HG03064 (cell line): Measurements from ENCODE around the gene RAB36.

ENCODE experiments used
- ATAC-seq: cut with Tn5 transposase; IDR thresholded peaks from one replicate; pipeline ENCODE4 v1.9.1; 2021; ENCODE audit warnings: low read depth; ENCODE audit not compliant: unreplicated experiment

RAB36 gene

DNA sequence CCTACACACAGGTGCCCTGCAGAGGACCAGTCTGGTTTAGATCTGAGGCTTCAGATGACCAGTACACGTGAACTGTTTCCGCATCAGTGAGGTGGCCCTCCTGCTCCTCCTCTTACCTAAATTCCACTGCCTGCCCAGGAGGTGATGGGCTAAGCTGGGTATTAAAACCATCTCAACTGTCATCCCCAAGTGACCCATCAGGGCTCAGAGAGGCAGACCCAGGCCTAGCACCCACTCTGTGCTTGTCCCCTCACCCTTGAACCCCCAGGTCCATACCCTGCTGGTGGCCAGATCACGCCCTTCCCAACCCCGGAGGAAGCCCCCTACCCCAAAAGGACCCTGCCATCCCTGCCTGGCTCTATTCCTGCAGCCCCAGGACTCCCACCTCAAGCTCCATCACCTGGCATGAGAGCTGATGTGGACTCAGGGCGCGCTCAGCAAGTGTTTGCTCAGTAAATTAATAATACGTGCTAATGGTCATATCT is 24.8 kb upstream of the RAB36 start:
- ATAC-seq: no peak

DNA sequence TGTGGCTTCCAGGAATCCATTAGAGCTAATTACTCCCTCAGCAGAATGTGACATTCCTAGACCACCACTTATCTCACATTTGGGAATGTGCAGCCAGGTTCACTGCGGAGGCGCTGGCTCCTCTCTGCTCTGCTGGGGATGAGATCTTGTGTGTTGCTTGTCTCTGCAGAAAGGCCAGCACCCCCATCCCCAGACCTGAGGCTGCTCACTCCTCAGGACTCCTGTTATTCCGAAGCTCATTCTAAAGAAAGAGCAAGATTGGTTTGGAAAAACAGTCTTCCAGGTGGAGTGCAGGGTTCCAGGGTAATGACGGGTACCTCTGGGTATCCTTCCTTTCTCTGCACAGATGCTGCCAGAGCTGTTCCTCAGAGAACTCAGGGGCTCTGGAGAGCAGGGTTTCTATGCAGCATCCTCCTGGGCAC is 24.3 kb upstream of the RAB36 start:
- no peak for ATAC-seq

DNA sequence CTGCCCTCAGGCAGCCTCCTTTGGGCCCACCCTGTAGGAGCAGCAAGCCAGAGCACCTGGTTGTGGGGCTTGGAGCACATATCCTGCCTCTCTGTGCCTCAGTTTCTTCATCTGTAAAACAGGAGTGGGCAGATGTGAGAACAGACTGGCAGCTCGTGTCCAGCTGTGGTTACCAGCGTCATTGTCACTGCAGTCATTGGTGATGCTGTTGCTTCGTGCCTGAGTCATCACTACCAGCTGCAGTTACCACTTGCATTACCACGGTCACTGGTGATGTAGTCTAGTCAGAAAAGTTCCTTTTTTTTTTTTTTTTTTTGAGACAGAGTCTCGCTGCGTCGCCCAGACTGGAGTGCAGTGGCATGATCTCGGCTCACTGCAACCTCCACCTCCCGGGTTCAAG is 23.9 kb upstream of the RAB36 start:
- no peak for ATAC-seq

DNA sequence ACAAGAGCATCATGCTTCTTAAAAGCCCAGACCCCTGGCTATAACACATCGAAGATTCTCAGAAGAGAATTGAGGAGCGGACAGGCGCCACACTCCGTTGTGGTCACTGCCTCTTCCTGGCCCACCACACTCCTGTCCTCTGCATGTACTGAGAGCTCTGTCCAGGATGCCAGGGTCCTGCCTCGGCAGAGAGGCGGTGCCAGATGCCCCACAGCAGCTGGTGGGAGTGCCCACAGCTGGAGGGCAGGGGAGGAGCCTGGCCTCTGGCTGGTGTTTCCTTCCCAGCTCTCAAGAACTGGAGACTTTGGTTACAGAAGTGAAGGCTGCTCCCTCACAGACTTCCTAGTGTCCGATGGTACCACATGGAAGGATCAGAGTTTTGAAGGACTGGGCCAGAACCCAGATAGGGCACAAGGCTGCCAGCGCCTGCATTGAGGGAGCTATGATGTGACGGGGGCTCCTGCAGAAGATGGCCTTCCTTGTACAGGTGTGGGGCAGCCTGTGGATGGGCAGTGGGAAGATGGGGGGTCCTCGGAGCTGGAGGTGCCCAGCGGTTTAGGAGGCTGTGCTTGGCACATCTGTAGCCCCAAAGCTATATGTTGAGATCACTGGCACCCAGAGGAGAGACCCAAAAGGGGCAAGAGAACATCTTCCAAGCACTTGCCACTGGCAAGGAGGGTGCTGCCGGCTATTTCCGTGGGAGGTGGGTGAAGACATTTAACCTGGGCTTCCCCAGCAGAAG is 22.9 kb upstream of the RAB36 start:
- ATAC-seq: no peak

DNA sequence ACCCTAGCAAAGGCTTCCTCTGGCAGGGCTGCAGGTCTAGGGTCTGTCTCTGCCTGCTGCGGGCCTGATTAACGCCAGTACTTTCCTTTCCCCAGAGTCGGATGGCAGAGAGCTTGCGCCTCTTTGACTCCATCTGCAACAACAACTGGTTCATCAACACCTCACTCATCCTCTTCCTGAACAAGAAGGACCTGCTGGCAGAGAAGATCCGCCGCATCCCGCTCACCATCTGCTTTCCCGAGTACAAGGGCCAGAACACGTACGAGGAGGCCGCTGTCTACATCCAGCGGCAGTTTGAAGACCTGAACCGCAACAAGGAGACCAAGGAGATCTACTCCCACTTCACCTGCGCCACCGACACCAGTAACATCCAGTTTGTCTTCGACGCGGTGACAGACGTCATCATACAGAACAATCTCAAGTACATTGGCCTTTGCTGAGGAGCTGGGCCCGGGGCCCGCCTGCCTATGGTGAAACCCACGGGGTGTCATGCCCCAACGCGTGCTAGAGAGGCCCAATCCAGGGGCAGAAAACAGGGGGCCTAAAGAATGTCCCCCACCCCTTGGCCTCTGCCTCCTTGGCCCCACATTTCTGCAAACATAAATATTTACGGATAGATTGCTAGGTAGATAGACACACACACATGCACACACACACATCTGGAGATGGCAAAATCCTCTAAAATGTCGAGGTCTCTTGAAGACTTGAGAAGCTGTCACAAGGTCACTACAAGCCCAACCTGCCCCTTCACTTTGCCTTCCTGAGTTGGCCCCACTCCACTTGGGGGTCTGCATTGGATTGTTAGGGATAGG is 22.1 kb upstream of the RAB36 start:
- no peak for ATAC-seq

DNA sequence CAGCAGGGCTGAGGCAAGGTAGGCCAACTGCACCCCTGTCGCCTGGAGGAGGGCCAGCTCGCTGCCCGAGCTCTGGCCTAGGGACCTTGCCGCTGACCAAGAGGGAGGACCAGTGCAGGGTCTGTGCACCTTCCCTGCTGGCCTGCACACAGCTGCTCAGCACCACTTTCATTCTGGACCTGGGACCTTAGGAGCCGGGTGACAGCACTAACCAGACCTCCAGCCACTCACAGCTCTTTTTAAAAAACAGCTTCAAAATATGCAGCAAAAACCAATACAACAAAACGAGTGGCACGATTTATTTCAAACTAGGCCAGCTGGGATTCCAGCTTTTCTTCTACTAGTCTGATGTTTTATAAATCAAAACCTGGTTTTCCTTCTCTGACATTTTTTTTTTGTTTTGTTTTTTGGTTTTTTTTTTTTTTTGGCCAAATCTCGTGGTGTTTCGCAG is 21.4 kb upstream of the RAB36 start:
- no peak for ATAC-seq

DNA sequence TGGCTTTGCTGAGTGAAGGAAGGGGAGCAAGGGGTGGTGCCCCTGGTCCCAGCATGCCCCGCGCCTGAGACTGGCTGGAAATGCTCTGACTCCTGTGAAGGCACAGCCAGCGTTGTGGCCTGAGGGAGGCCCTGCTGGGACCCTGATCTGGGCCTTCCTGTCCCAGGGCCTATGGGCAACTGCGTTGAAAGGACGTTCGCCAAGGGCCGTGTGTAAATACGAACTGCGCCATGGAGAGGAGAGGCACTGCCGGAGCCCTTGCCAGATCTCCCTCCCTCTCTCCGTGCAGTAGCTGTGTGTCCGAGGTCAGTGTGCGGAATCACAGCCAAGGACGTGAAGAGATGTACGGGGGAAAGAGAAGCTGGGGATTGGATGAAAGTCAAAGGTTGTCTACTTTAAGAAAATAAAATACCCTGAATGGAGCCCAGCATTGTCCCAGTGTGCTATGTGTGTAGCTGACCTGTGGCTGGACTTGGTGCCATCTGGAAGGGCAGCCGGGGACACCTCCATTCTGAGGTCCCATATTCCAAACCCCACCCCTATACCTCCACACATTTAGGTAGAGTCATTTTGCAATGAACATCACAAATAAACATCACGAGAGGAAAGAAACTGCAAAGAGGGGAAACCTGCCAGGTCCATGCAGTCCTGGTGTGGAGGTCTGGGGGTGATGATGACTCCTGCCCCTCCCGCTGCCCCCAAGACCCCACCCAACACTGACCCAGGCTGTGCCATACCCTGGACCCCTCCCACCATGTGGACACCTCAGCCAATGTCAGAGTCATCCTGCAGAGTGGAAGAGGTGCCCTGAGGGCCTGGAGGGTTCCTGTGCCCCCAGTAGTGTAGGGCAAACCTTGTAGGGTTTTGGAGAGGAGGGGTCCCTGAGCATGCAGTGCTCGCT is 20.4 kb upstream of the RAB36 start:
- ATAC-seq: no peak

DNA sequence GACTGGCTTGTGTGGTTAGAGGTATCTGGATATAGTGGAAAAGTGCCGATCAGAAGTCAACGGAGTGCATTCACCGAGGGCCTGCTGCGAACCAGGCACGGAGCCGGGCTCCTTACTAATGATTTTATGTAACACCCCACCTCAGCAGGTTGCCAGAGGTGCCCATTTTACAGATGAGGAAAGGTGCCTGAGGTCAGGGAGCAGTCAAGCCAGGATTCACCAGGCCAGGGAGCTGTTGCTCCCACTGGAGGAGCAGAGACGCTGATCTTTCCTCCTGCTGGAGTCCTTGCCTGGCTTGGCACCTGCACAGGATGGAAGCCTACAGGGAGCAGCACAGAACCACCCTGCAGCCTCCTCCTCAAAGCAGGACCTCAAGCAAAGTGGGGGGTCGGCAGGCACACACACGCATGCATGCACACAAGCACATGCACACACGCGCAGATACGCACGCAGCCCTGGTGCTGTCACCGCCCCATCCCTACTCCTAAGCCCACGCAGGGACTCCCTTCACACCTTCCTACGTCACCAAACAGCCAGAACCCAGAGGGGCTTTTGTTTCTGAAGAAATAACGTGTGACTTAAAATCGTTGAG is 19.7 kb upstream of the RAB36 start:
- ATAC-seq: no peak

DNA sequence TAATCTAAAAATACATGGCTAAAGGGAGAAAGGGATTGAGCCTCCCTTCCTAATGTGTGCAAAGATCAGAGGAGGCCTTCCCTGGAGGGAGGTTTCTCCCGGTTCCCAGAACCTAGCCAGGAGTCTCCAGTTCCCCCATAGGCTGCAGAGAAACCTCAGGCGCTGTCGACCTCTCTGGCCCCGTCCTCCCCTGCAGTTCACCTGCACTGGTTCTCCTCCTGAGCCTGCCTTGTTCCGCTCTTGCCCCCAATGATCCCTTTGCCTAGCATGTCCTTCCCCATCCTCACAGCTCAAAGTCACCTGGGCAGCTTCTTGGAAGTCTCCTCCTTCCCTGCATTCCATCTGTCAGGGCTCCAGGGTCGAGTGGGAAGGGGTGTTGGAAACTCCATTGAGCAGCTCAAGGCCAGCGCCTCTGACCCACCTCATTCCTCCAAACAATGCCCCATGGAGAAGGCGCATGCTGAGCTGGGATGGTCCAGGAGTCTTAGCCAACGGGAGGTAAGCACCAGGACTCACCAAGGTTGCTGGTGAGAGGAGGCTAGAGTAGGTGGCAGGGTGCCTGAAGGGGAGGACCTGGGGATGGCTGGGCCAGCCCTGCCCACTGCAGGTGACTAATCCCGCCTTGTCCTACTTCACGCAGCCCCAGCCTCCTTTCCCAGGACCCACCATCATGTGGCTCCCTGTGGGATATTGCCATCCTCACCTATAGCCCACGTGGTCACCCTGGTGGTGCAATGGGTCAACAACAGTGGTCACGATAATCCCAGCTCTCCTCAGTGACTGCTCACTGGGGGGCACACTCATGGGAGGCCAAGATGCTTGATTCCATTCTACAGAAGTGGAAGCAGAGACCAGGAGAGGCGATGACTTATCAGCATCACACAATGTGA is 18.9 kb upstream of the RAB36 start:
- ATAC-seq: no peak

DNA sequence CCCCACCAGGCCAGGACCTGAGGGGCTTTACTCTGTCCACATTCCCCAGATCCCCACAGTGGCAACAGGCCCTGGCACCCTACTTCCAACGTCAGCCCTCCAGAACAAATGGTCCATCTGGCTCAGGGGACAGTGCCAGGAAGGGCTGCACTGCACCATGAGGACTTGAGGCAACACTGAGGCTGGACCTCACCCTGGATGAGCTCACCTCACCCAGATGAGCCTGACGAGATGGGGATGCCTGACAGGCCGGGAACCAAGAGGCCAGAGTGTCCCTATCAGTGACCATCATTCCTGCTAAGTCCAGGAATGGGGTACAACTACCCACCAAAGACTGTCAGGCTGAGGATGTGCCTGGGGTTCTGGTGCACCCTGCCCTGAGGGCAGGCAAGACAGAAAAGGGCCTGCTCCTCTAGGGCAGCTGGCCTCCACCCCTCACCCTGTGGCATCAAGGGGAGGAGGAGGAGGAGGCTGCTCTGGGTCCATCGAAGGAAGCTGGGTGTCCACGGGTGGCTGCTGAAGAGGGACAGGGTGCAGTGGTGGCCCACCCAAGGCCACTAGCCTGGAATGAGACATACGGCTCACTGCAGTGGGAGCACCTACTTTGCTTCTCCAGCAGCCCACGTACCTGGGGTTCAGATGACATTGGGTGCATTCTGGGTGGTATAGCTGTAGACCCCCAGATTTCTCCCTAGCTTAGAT is 18.1 kb upstream of the RAB36 start:
- ATAC-seq: no peak

DNA sequence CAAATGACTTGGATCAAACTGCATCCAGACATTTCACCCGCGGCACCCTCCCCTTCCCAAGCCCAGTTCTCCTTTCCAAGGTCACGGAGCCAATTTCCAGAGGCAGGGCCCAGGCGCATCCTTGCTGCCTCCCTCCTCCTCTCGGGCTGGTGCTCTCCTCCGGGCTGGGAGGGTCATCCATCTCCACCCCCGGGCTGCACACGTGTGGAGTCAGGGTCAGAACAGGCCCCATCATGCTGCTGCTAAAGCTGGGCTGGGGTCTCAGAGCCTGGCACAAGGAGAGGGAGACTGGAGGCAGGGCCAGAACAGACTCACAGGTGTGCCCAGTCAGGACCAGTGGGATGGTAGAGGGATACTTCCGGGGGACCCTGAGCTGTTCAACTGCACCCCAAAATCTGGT is 17.5 kb upstream of the RAB36 start:
- ATAC-seq: no peak

DNA sequence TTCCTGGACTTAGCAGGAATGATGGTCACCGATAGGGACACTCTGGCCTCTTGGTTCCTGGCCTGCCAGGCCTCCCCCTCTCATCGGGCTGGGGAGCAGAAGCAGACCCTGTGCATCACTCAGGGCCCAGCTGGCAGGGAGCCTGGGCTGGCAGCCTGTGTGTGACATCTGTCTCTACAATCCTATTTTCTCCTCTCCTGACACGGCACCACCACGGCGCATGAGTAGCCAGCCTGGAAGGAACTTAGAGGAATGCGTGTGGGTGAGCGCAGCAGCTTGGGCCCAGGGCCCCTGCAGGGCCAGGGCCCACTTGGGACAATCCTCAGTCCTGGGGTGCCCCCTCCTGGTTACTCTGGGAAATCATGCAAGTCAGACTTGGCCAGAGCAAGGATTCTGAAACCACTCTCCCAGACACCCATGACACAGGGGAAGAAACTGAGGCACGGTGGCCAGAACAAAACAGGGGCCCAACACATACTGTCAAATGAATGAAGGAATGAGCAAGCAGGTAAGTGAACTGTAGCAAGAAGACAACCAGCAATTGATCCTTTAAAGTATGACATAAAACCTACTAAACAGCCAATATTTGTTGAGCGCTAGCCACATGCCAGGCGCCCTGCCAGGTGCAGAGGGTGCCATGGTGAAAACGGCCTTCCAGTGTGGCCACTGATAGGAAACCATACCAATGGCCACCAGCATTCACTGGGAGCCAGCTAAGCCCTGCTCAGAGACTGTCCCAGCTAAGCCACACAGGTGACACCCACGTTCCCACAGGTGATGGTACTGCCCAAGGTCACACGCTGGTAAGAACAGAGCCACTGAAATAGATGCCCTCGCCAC is 16.8 kb upstream of the RAB36 start:
- ATAC-seq: no peak

DNA sequence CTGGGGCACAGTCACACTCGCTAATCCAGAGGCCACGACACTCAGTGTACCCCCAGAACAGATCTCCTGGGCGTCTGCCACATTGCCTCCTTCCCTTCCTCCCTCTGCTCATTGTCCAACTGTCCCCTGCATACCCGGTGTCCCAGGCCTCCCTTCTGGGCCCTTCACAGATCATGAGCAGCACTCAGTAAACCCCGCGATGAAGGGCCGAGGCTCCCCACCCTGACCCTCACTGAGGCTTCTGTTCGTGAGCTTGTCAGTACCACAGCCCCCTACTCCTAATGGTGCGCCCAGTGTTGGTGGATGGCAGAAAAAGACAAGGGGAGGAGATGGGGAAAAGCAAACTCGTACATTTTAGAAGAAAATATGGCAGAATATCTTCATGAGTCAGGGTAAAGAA is 16.1 kb upstream of the RAB36 start:
- no peak for ATAC-seq

DNA sequence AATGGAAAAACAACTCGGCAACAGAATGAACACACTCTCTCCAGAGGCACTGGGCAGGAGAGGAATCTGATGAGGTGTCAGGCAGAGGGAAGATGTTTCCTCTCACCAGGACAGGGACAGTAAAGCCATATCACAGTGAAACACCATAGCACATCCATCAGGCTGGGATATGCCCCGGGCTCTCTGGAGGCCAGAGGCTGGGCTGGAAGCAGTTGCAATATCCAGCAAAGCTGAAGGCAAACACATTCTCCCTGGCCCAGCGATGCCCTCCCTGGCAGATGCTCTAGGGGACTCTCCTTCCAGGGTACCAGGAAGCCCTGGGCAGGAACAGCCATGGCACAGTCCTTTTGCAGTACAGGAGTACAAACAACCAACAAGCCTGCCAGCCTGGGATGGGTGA is 14.6 kb upstream of the RAB36 start:
- ATAC-seq: no peak

DNA sequence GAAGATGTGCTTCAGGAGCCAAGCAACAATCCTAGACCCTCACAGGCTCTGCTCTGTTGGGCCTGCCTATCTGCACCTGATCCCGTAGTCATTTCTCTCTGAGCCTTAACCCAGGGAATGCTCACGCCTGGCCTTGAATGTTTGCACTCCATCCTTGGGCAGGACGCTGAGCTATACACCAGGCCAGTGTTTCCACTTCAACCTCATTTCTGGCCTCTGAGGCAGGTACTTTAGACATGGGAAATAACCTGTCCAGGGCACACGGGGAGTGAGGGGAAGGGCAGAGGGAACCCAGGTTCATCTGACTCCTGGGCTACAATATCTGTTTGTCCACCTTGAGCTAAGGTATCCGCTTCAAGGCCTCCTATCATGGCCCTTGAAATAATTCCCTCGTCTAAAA is 13.3 kb upstream of the RAB36 start:
- ATAC-seq: no peak

DNA sequence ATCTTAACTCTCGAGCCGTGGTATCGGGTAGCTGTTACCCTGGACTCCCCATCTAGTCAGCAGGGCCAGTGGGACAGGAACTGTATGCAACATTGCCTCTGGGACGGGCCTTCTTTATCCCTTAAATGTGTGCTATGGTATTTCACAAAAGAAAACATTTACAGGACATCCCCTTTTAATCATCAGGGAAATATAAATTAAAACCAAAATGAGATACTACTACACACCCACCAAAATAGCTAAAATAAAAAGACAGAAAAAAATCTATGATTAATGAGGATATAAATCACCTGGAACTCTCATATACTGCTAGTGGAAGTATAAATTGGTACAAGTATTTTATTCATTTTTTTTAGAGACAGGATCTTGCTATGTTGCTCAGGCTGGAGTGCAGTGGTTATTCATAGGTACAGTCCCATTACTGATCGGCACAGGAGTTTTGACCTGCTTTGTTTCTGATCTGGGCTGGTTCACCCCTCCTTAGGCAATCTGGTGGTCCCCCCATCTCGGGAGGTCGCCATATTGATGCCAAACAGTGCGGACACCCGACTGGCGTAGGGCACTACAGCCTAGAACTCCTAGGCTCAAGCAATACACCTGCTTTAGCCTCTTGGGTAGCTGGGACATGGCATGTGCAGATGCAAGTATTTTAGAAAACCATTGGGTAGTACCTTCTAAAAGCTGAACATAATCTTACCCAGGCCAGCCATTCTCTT is 12.7 kb upstream of the RAB36 start:
- no peak for ATAC-seq

DNA sequence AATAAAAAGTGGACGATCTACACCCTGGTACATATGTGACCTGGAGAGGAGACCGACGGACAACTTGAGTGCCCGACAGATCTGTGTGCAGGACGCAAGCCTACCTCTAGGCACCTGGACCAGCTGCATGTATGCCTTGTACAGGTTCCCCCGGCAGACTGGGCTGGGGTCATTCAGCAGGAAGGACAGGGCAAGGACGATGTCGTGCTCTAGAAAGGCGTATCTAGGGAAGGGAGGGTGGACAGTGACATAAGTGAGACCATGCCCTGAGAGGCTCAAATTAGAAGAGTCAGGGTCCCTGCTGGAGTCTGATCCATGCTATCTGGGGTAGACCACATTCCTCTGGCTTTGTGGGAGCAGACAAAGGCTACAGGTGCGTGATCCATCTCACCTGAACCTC is 11.4 kb upstream of the RAB36 start:
- ATAC-seq: no peak
